Adipocyte (in vitro differentiated cells): ENCODE data around the gene KLHL12.
"Not testable (repeated sequence)": the region's sequence is repeated elsewhere in the genome, so short reads cannot be mapped to it uniquely, and the experiment has no call there.

Experiments
- DNase-seq: peaks from one replicate; pipeline ENCODE4 v3.0.0-alpha.2; 2015; ENCODE audit warnings: low read depth
- H3K27me3 ChIP-seq: replicated peaks from 2 replicates; pipeline ENCODE4 v1.7.0; 2013; ENCODE audit warnings: mild to moderate bottlenecking, low read length, moderate library complexity; ENCODE audit not compliant: control insufficient read depth, insufficient read depth
- H3K36me3 ChIP-seq: 2 replicates; pipeline ENCODE4 v1.7.0; 2013; ENCODE audit warnings: low read length, mild to moderate bottlenecking, moderate library complexity; ENCODE audit not compliant: control insufficient read depth, insufficient read depth, severe bottlenecking
- H3K4me1 ChIP-seq: 2 replicates; pipeline ENCODE4 v1.7.0; 2013; ENCODE audit warnings: mild to moderate bottlenecking, low read length, moderate library complexity; ENCODE audit not compliant: control insufficient read depth, insufficient read depth
- H3K4me3 ChIP-seq: 2 replicates; pipeline ENCODE4 v1.7.0; 2013; ENCODE audit warnings: mild to moderate bottlenecking, low read length, moderate library complexity
- H3K9ac ChIP-seq: 2 replicates; pipeline ENCODE4 v1.7.0; 2013; ENCODE audit warnings: mild to moderate bottlenecking, low read length, moderate library complexity
- H3K9me3 ChIP-seq: 2 replicates; pipeline ENCODE4 v1.7.0; 2013; ENCODE audit warnings: mild to moderate bottlenecking, low read length, moderate library complexity; ENCODE audit not compliant: control insufficient read depth

KLHL12 gene

DNA sequence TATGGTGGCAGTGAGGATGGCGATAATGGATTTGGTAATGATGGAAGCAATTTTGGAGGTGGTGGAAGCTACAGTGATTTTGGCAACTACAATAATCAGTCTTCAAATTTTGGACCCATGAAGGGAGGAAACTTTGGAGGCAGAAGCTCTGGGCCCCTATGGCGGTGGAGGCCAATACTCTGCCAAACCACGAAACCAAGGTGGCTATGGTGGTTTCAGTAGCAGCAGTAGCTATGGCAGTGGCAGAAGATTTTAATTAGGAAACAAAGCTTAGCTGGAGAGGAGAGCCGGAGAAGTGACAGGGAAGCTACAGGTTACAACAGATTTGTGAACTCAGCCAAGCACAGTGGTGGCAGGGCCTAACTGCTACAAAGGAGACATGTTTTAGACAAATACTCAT, 14.6 kb downstream of the KLHL12 start:
- H3K4me3 ChIP-seq, H3K9me3 ChIP-seq, DNase-seq, H3K4me1 ChIP-seq, H3K9ac ChIP-seq, H3K27me3 ChIP-seq: not testable (repeated sequence)
- peaks cover 87% of the 10 kb centered on the region for H3K36me3 ChIP-seq

GRCh38 chr1:202909494-202909893, 17.5 kb downstream of the KLHL12 start:
- no peaks in the 10 kb centered on the region for H3K9me3 ChIP-seq
- peaks cover 3% of the 10 kb centered on the region for H3K4me1 ChIP-seq
- peaks cover 76% of the 10 kb centered on the region for H3K36me3 ChIP-seq
- no peak for DNase-seq
- H3K4me3 ChIP-seq, result no peak overlapping the region
- no peaks in the 10 kb centered on the region for H3K27me3 ChIP-seq
- H3K9ac ChIP-seq, result no peak overlapping the region

GRCh38 chr1:202908998-202909397, 18.0 kb downstream of the KLHL12 start:
- Histone ChIP-seq H3K36me3 (peaks cover 75% of the 10 kb centered on the region), H3K4me3 (no peak overlapping the region)
- DNase-seq, result no peak

GRCh38 chr1:202905331-202905730, 21.7 kb downstream of the KLHL12 start:
- Histone ChIP-seq H3K9ac (no peak overlapping the region), H3K4me3 (no peak overlapping the region), H3K4me1 (no peaks in the 10 kb centered on the region), H3K9me3 (no peaks in the 10 kb centered on the region), H3K36me3 (peaks cover 61% of the 10 kb centered on the region), H3K27me3 (no peaks in the 10 kb centered on the region)
- no peak for DNase-seq

More at GRCh38 chr1:202908998-202909397, 18.0 kb downstream of the KLHL12 start:
- Histone ChIP-seq H3K27me3 (no peaks in the 10 kb centered on the region), H3K9ac (no peak overlapping the region), H3K9me3 (no peaks in the 10 kb centered on the region), H3K4me1 (peaks cover 3% of the 10 kb centered on the region)

DNA sequence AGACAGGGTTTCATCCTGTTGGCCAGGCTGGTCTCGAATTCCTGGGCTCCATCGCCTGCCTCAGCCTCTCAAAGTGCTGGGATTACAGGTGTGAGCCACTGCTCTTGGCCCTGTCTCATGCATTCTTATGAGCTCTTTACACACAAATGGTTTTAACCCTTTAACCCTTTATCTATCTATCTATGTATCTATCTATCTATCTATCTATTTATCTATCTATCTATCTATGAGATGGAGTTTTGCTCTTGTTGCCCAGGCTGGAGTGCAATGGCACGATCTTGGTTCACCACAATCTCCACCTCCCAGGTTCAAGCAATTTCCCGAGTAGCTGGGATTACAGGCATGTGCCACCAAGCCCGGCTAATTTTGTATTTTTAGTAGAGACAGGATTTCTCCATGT, 23.2 kb downstream of the KLHL12 start:
- not testable (repeated sequence) for H3K4me1 ChIP-seq, H3K27me3 ChIP-seq, H3K9me3 ChIP-seq, H3K4me3 ChIP-seq, H3K9ac ChIP-seq, DNase-seq
- peaks cover 60% of the 10 kb centered on the region for H3K36me3 ChIP-seq

DNA sequence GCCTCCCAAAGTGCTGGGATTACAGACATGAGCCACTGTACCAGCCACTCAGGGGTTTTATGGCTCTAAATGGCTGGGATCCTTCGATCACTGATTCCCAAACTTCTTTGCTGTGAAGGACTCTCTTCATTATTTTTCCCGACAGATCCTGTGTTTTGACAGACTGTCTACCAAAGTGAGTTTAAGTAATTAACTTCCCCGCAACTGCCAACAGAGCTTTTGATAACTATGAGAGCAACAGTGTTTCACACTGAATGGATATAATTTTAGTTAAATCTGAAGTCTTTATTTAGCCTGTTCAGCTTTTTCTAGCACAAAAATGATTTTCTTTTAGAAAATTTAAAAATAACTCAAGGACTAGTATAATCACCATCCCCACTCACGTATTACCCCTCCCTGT, 25.5 kb downstream of the KLHL12 start:
- no peak for DNase-seq
- no peak overlapping the region for H3K9ac ChIP-seq
- H3K9me3 ChIP-seq, result no peaks in the 10 kb centered on the region
- H3K4me1 ChIP-seq, result no peaks in the 10 kb centered on the region
- H3K4me3 ChIP-seq, result no peak overlapping the region
- H3K27me3 ChIP-seq, result no peaks in the 10 kb centered on the region
- peaks cover 61% of the 10 kb centered on the region for H3K36me3 ChIP-seq

GRCh38 chr1:202892501-202892900, 34.5 kb downstream of the KLHL12 start:
- Histone ChIP-seq H3K4me3 (no peak overlapping the region), H3K4me1 (peaks cover 8% of the 10 kb centered on the region), H3K27me3 (no peaks in the 10 kb centered on the region), H3K9ac (no peak overlapping the region), H3K36me3 (peaks cover 72% of the 10 kb centered on the region), H3K9me3 (no peaks in the 10 kb centered on the region)
- no peak for DNase-seq

DNA sequence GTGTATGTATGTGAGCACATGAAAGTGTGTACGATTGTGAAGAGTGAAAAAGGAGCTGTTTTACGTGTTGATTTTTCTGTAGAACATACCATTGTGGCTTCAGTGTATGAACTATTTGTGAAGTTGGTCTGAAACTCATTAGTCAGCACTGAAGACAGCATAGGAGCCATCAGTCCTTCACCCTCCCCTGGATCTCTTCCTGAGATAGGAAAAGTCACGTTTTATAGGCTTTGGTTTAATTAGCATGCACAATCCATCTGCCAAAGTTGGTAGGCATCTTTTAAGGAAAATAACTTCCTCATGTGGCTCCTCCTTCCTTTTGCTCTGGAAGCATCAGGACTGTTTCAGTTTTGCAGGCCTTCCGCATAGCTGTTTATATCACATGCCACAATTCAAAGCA, 36.6 kb downstream of the KLHL12 start:
- peaks cover 8% of the 10 kb centered on the region for H3K4me1 ChIP-seq
- H3K9ac ChIP-seq, result no peak overlapping the region
- no peaks in the 10 kb centered on the region for H3K27me3 ChIP-seq
- no peak overlapping the region for H3K4me3 ChIP-seq
- H3K9me3 ChIP-seq, result no peaks in the 10 kb centered on the region
- no peak for DNase-seq
- H3K36me3 ChIP-seq, result peaks cover 52% of the 10 kb centered on the region

- DNase-seq, result peak; percentile 99
- Histone ChIP-seq H3K4me3 (peak within 1 kb of the TSS; percentile 90), H3K4me1 (peaks cover 8% of the 10 kb centered on the region), H3K27me3 (no peaks in the 10 kb centered on the region), H3K9me3 (no peaks in the 10 kb centered on the region), H3K9ac (peak within 1 kb of the TSS; percentile 95), H3K36me3 (peaks cover 36% of the 10 kb centered on the region)
Measured at GRCh38 chr1:202888531-202889360, 38.3 kb downstream of the KLHL12 start, which contains the start of gene RABIF. TSS of gene RABIF (minus strand) at chr1:202889149. CDS start at chr1:202889098, 51 bp downstream.

- H3K4me3 ChIP-seq, result peak overlapping the region; percentile 90
- H3K4me1 ChIP-seq, result peaks cover 8% of the 10 kb centered on the region
- DNase-seq, result no peak
- peaks cover 30% of the 10 kb centered on the region for H3K36me3 ChIP-seq
- peak overlapping the region; percentile 95 for H3K9ac ChIP-seq
- H3K27me3 ChIP-seq, result no peaks in the 10 kb centered on the region
- H3K9me3 ChIP-seq, result no peaks in the 10 kb centered on the region
Measured at GRCh38 chr1:202888221-202888530, 38.9 kb downstream of the KLHL12 start.

DNA sequence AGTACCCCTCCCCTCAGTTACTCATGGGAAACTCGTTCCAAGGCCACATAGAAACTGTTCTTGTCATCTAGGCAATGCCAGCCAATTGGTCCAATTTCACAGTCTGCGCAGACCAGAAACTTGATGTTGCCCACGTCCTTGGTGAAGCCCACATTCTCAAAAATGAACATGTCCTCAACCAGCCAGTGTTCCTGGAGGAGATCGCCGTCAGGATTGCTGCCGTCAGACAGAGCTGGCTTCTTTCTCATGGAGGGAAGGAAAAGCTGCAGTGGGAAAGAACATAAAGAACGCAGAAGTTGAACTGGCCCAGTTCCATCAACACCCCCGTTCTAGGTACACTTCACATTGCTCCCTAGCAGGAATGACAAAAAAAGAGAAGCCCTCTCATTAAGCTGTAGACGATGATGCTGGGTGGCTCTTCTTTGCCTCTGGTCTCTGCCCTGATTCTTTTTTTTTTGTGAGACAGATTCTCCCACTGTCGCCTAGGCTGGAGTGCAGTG, 46.0 kb downstream of the KLHL12 start:
- DNase-seq, result no peak
- peaks cover 23% of the 10 kb centered on the region for H3K36me3 ChIP-seq
- no peak overlapping the region for H3K4me3 ChIP-seq
- no peak overlapping the region for H3K9ac ChIP-seq
- H3K27me3 ChIP-seq, result no peaks in the 10 kb centered on the region
- no peaks in the 10 kb centered on the region for H3K9me3 ChIP-seq
- no peaks in the 10 kb centered on the region for H3K4me1 ChIP-seq
